ENCODE results near the gene NXF2. TPM values are rescaled to one million over a fixed set of nuclear protein-coding genes. Genes with fewer than 3 reads are reported as not detected.
A peak's percentile ranks its signal among the peaks of the same experiment; 100 is the strongest.

The NXF2 gene
- total and polyA plus RNA-seq, 4 donors: 0.18 to 0.37 TPM; not detected in 2

DNA sequence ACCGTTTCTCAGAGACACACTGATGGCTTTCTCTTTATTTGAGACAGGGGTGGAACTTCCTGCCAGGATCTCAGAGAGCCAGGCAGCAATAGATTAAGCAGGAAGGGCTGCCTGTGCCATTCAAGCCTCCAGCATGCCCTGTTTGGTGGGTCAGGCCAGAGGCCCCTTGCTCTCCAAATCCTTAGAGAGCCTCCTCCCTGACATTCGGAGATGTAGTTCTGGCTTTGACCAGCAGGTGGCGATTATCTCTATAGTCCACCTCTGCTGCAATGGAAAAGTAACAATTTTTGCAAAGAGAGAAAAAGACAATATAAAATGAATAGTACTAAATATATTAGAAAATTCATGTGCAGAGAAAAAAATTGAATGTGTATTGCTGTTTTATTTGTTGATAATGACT lies 98.9 kb downstream of the NXF2 start:
- Histone ChIP-seq H3K27ac (ENCODE audit: low read depth in 1 of 2, low read length in 1 of 2) (no peak overlapping the region), H3K4me3 (no peak overlapping the region), H3K9ac (ENCODE audit: insufficient read depth in 1 of 2, low read length in 2 of 2) (no peak overlapping the region), H3K27me3 (ENCODE audit: control insufficient read depth in 3 of 3, insufficient read depth in 3 of 3, low read length in 2 of 3) (peaks cover 0 to 4% (median 0%) of the 10 kb centered on the region in 3 donors), H3K9me3 (ENCODE audit: control insufficient read depth in 4 of 4, insufficient read depth in 3 of 4, low read length in 3 of 4) (peaks cover 0 to 2% (median 0%) of the 10 kb centered on the region in 4 donors), H3K4me1 (ENCODE audit: control insufficient read depth in 5 of 5, insufficient read depth in 5 of 5, low read length in 5 of 5) (no peaks in the 10 kb centered on the region), H3K36me3 (ENCODE audit: control insufficient read depth in 4 of 4, insufficient read depth in 4 of 4, low read length in 4 of 4) (no peaks in the 10 kb centered on the region)
- WGBS, 2 donors: 25 to 29% methylated on average over 3 of the region's 3 CpGs
- TF ChIP-seq, protein P1, sequence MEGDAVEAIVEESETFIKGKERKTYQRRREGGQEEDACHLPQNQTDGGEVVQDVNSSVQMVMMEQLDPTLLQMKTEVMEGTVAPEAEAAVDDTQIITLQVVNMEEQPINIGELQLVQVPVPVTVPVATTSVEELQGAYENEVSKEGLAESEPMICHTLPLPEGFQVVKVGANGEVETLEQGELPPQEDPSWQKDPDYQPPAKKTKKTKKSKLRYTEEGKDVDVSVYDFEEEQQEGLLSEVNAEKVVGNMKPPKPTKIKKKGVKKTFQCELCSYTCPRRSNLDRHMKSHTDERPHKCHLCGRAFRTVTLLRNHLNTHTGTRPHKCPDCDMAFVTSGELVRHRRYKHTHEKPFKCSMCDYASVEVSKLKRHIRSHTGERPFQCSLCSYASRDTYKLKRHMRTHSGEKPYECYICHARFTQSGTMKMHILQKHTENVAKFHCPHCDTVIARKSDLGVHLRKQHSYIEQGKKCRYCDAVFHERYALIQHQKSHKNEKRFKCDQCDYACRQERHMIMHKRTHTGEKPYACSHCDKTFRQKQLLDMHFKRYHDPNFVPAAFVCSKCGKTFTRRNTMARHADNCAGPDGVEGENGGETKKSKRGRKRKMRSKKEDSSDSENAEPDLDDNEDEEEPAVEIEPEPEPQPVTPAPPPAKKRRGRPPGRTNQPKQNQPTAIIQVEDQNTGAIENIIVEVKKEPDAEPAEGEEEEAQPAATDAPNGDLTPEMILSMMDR (IDR thresholded peaks at IDR 0.05; ENCODE audit: control extremely low read depth, extremely low read depth): peak; percentile 43
- DNase-seq (peak; percentile 41 to 63 (median 45)), ATAC-seq (ENCODE audit: insufficient read depth, low FRiP score) (no peak)

Other genes starting within 250 kb of the NXF2 start
- 1 to 10 TPM in 1 of 2 donors, not detected in 1; 4.3 TPM for gene TCEAL2, start 121.5 kb upstream of the NXF2 start, total RNA-seq
- 1 to 10 TPM; 2.2 to 7.6 TPM for gene TCEAL2, start 121.5 kb upstream of the NXF2 start, polyA plus RNA-seq
- gene TCEAL6, start 104.7 kb upstream of the NXF2 start, total RNA-seq: not detected
- gene TCEAL6, start 104.7 kb upstream of the NXF2 start, polyA plus RNA-seq: not detected
- 1 to 10 TPM; 1.9 to 8.8 TPM for gene BEX5, start 91.2 kb upstream of the NXF2 start, total RNA-seq
- 10 to 100 TPM in 1 of 2 donors, 1 to 10 TPM in 1; 4.9 to 11.7 TPM for gene BEX5, start 91.2 kb upstream of the NXF2 start, polyA plus RNA-seq
- gene TCP11X1, start 31.9 kb upstream of the NXF2 start, total RNA-seq: not detected
- not detected for gene TCP11X1, start 31.9 kb upstream of the NXF2 start, polyA plus RNA-seq
- under 1 TPM in 1 of 2 donors, not detected in 1; 0.43 TPM for gene NXF2B, start 192.8 kb downstream of the NXF2 start, total RNA-seq
- gene NXF2B, start 192.8 kb downstream of the NXF2 start, polyA plus RNA-seq: under 1 TPM; 0.11 to 0.18 TPM
- 1 to 10 TPM; 1.0 to 1.7 TPM for gene TCP11X2, start 224.6 kb downstream of the NXF2 start, total RNA-seq
- gene TCP11X2, start 224.6 kb downstream of the NXF2 start, polyA plus RNA-seq: under 1 TPM; 0.12 to 0.17 TPM